LNCAP (cell line): ENCODE measurements around the gene OSBPL3.

ENCODE experiments used
- TF ChIP-seq, protein P1 (sequence below): fragments of 450-650 bp; IDR thresholded peaks from 2 replicates; pipeline ENCODE4 v1.5.1; 2017; ENCODE audit warnings: mild to moderate bottlenecking

OSBPL3 gene

DNA sequence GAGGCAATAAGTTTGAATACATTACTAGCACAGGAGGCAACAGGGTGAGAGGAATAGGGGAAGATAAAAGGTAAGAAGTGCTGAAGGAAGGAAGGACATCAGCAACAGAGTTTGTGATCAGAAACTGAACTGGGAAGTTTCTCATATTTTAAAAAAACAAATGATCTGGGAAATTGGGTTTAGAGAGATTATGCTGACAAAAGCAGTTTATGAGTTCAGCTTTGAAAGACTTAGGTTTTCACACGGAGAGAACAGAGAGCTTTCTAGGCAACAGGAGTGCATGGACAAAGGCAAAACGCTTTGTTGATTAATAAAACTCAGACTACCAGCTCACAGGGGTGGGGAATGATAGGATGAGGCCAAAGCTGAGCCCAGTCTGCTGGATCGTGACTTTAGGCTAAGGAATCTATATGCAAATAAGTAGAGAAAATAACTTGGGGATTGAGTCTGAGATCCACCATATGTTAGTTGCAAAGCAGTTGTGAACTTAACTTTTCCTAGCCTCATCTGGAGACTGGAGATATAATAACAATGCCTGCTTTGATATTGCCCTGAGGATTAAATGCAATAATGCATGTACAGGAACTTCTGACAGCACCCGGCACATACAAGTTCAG lies 4.2 kb downstream of the OSBPL3 start:
- TF ChIP-seq, protein P1, sequence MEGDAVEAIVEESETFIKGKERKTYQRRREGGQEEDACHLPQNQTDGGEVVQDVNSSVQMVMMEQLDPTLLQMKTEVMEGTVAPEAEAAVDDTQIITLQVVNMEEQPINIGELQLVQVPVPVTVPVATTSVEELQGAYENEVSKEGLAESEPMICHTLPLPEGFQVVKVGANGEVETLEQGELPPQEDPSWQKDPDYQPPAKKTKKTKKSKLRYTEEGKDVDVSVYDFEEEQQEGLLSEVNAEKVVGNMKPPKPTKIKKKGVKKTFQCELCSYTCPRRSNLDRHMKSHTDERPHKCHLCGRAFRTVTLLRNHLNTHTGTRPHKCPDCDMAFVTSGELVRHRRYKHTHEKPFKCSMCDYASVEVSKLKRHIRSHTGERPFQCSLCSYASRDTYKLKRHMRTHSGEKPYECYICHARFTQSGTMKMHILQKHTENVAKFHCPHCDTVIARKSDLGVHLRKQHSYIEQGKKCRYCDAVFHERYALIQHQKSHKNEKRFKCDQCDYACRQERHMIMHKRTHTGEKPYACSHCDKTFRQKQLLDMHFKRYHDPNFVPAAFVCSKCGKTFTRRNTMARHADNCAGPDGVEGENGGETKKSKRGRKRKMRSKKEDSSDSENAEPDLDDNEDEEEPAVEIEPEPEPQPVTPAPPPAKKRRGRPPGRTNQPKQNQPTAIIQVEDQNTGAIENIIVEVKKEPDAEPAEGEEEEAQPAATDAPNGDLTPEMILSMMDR, result no peak

DNA sequence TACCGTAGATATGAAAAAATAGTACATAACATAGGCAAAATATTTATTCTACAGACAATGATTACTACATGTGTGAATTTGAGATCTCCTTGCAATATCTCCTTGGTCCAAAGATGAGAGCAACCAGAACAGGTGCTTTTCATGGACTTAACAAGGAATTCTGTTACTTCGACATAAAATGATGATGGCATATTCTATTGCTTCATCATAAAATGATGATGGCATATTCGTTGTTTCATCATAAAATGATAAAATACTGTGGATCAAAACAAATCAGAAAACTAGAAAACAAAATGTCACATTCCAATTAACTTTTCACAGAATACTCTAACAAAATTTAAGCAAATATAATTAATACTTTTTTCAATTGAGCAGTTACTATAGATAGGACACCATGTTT lies 4.8 kb downstream of the OSBPL3 start:
- TF ChIP-seq, protein P1, result no peak

DNA sequence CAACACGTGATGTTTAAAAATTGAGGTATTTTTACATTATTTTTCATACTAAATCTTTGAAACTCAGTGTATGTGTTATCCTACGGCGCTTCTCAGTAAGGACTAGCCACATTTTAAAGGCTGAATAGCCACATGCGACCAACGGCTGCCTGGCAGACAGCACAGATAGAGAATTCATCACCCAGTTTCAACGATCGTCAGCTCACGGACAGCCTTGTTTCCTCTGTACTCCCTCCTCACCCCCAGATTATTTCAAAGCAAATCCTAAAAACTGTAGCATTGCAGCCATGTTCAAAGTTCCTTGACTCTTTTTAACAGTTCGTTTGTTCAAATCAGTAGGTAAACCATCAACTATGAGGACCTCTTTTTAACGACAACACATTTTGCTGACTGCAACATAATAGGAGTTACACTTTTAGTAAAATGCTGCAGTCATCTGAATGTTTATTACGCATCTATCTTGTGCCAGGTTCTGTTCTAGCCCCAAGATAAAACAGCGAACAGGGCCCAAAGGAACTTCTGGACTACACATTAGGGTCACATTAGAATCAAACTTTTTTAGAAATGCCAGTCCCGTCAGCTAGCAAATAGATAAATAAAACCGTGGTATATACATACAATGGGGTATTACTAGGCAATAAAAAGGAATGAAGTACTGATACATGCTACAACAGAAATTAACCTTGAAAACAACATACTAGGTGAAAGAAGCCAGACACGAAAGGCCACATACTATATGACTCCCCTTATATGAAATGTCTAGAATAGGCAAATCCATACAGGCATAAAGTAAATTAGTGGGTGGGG lies 5.7 kb downstream of the OSBPL3 start:
- TF ChIP-seq, protein P1, result no peak

DNA sequence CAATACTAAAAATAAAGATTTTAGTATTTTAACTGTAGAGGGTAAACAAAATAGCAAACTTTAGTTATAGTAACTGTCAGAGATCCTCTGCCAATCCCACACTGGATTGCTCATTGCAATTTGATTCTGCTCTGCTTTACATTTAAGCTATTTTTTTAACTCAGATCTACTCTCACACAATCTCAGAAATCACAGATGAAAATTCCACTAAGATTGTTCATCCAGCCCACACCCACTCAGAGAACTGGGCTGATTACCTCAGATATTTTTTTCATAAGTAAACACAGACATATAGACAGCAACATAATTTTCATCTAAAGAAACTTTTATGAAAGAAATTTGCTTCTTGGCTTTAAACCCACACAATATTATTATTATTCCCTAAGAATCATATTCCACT lies 7.0 kb downstream of the OSBPL3 start:
- TF ChIP-seq, protein P1, result no peak

DNA sequence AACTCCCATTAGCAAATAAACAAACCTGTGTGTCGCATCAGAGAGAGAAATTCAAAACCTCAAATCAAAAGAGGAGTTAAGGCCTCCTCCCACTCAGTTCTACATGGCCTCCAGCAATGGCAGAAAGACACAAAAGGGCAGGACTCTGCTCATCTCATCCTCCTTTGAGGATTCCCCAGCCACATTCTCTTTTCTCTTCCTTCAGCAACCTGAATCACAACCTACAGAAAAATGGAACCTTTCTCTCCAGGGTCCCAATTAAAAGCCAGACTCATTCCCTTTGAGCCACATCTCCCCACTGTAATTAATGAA lies 7.9 kb downstream of the OSBPL3 start:
- TF ChIP-seq, protein P1, result no peak

DNA sequence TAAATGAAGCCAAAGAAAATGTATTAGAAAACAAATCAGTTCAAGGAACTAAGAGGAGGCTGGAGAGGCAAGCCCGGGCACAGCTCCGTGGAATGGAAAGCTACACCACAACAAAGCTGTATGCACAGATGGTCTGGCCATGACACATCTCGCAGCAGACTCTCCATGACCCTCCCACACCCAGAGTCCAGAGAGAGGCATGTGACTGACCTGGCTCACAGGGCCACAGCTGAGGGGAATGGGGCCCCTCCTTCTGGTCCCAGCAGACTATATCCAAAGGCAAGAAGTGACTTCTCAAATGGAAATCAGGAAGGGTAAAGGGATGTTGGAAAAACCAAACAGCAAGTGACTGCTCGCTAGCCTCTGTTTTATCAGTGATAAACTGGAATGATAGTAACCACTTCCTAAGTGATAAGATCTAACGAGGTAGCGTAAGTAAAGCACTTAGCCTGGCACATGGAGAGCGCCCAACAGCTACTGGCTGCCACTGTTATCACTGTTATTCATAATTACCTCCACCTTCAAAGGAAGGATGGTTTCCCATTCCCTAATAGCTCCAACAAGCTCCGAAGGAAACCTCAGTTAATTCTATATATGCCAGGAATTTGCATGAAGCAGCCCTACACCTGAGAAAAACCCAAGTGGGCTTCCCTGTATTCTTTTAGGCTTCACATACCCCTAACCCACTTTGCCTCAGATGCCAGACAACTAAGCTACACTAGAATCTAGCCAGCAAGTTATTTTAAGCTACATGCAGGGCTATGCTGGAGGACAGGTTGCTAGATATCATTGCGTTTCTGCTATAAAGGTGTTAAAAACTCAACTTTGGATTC lies 8.4 kb downstream of the OSBPL3 start:
- TF ChIP-seq, protein P1, result no peak

DNA sequence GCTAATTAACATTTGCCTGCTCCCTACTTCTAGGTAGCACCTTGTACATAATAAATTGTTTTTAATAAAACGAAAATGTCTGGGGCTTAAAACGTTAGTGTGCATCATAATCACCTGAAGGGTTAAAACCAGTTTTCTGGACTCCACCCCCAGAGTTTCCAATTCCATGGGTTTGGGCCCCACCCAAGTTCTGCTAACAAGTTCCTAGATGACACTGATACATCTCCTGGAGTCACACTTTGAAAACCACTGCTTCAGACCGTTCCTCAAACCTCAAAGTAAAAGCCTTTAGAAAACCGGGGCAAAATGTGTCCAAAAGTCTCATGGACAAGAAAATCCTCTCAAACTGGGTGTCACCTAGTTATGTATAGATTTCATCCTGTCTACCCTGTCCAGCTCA lies 9.3 kb downstream of the OSBPL3 start:
- TF ChIP-seq, protein P1, result no peak
